ENCODE results near the gene PDCL2.

DNA sequence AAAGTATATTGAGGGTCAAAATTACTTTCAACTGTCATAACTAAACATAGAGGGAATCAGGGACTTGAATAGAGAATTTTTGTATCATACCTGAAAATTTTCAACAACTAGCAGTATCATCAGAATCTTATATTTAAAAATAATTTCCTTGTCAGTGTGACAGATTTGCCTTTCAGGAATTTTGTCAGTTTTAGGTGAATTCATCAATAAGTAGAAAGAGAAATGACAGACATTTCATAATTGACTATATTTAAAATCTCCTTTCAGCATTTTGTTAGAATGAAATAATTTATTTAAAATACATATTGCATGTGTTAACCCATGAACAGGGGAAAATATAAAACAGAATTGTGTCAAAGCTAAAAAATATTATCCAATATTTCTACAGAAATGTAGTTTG is 8.6 kb upstream of the PDCL2 start:
- TF ChIP-seq CTCF (IDR thresholded peaks at IDR 0.05 in 2 of 3, conservative IDR thresholded peaks at IDR 0.05 in 1 of 3; ENCODE audit: insufficient read depth in 2 of 3, low read depth in 1 of 3, low read length in 3 of 3) (no peak), ZNF449 (CRISPR knock-in tag; IDR thresholded peaks at IDR 0.05) (no peak), KDM1A (IDR thresholded peaks at IDR 0.05) (no peak), FOSL1 (tag; conservative IDR thresholded peaks at IDR 0.05) (no peak), CHD7 (IDR thresholded peaks at IDR 0.05; ENCODE audit: low read depth, low read length) (no peak), HDAC2 (IDR thresholded peaks at IDR 0.05) (no peak), NR3C1 (CRISPR knock-in tag; IDR thresholded peaks at IDR 0.05) (no peak), SMAD2 (IDR thresholded peaks at IDR 0.05; ENCODE audit: low read depth, low read length) (no peak), TAF7 (tag; IDR thresholded peaks at IDR 0.05) (no peak), CREM (IDR thresholded peaks at IDR 0.05; ENCODE audit: low read depth) (no peak)
- TF ChIP-seq, protein P1, sequence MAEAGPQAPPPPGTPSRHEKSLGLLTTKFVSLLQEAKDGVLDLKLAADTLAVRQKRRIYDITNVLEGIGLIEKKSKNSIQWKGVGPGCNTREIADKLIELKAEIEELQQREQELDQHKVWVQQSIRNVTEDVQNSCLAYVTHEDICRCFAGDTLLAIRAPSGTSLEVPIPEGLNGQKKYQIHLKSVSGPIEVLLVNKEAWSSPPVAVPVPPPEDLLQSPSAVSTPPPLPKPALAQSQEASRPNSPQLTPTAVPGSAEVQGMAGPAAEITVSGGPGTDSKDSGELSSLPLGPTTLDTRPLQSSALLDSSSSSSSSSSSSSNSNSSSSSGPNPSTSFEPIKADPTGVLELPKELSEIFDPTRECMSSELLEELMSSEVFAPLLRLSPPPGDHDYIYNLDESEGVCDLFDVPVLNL (CRISPR knock-in tag; IDR thresholded peaks at IDR 0.05; ENCODE audit: low read depth) = no peak
- TF ChIP-seq, protein P2, sequence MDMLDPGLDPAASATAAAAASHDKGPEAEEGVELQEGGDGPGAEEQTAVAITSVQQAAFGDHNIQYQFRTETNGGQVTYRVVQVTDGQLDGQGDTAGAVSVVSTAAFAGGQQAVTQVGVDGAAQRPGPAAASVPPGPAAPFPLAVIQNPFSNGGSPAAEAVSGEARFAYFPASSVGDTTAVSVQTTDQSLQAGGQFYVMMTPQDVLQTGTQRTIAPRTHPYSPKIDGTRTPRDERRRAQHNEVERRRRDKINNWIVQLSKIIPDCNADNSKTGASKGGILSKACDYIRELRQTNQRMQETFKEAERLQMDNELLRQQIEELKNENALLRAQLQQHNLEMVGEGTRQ (CRISPR knock-in tag; IDR thresholded peaks at IDR 0.05) = no peak
- TF ChIP-seq, protein P3, sequence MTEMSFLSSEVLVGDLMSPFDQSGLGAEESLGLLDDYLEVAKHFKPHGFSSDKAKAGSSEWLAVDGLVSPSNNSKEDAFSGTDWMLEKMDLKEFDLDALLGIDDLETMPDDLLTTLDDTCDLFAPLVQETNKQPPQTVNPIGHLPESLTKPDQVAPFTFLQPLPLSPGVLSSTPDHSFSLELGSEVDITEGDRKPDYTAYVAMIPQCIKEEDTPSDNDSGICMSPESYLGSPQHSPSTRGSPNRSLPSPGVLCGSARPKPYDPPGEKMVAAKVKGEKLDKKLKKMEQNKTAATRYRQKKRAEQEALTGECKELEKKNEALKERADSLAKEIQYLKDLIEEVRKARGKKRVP (CRISPR knock-in tag; IDR thresholded peaks at IDR 0.05) = no peak
- TF ChIP-seq, protein P4, sequence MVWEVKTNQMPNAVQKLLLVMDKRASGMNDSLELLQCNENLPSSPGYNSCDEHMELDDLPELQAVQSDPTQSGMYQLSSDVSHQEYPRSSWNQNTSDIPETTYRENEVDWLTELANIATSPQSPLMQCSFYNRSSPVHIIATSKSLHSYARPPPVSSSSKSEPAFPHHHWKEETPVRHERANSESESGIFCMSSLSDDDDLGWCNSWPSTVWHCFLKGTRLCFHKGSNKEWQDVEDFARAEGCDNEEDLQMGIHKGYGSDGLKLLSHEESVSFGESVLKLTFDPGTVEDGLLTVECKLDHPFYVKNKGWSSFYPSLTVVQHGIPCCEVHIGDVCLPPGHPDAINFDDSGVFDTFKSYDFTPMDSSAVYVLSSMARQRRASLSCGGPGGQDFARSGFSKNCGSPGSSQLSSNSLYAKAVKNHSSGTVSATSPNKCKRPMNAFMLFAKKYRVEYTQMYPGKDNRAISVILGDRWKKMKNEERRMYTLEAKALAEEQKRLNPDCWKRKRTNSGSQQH (CRISPR knock-in tag; IDR thresholded peaks at IDR 0.05) = no peak

Data from K562 (cell line).